GM23338 (cell line): ENCODE results near the gene SWT1. TPM values are rescaled to one million over a fixed set of nuclear protein-coding genes. Genes with fewer than 3 reads are reported as not detected.

Experiments used
- ATAC-seq: fragments of 200-7000 bp; cut with Tn5 transposase; 3 replicates; pipeline ENCODE4 v1.9.1; 2020
- DNase-seq: peaks from one replicate; pipeline ENCODE4 v3.0.0-alpha.2; 2015; ENCODE audit warnings: low spot score
- H2AFZ ChIP-seq: fragments of 200-600 bp; sonication (generic); 2 replicates; pipeline ENCODE4 v1.8.0; 2016; ENCODE audit warnings: antibody characterized with exemption, mild to moderate bottlenecking, moderate library complexity
- H3F3A ChIP-seq: fragments of 200-600 bp; sonication (generic); replicated peaks from 2 replicates; pipeline ENCODE4 v1.8.0; 2017; ENCODE audit warnings: antibody characterized with exemption, mixed run types, low read depth
- H3K27ac ChIP-seq: fragments of 200-600 bp; sonication (generic); 2 replicates; pipeline ENCODE4 v1.6.1; 2016; ENCODE audit warnings: low read depth
- H3K27me3 ChIP-seq: fragments of 200-600 bp; sonication (generic); 2 replicates; pipeline ENCODE4 v1.8.0; 2016; ENCODE audit warnings: mild to moderate bottlenecking, mixed run types, moderate library complexity; ENCODE audit not compliant: insufficient read depth
- H3K36me3 ChIP-seq: fragments of 200-600 bp; sonication (generic); 2 replicates; pipeline ENCODE4 v1.8.0; 2016; ENCODE audit warnings: mild to moderate bottlenecking; ENCODE audit not compliant: insufficient read depth
- H3K4me1 ChIP-seq: fragments of 200-600 bp; sonication (generic); 2 replicates; pipeline ENCODE4 v1.8.0; 2016; ENCODE audit warnings: mild to moderate bottlenecking, moderate library complexity; ENCODE audit not compliant: insufficient read depth
- H3K4me2 ChIP-seq: fragments of 200-600 bp; sonication (generic); 2 replicates; pipeline ENCODE4 v1.7.1; 2017; ENCODE audit warnings: mixed run types
- H3K4me3 ChIP-seq: fragments of 200-600 bp; sonication (generic); 2 replicates; pipeline ENCODE4 v1.6.1; 2016; ENCODE audit warnings: mixed run types
- H3K79me2 ChIP-seq: fragments of 200-600 bp; sonication (generic); replicated peaks from 2 replicates; pipeline ENCODE4 v1.8.0; 2017; ENCODE audit warnings: mild to moderate bottlenecking; ENCODE audit not compliant: insufficient read depth
- H3K9me2 ChIP-seq: fragments of 200-600 bp; sonication (generic); 2 replicates; pipeline ENCODE4 v1.8.0; 2017; ENCODE audit not compliant: insufficient read depth
- H4K20me1 ChIP-seq: fragments of 200-600 bp; sonication (generic); replicated peaks from 2 replicates; pipeline ENCODE4 v1.8.0; 2017; ENCODE audit warnings: mild to moderate bottlenecking; ENCODE audit not compliant: insufficient read depth
- H3K27ac Mint-ChIP-seq: 2 replicates; pipeline ENCODE4 v1.8.0; 2020; ENCODE audit warnings: inconsistent platforms, mild to moderate bottlenecking, moderate library complexity, mixed read lengths
- H3K27me3 Mint-ChIP-seq: 3 replicates; pipeline ENCODE4 v1.8.0; 2022; ENCODE audit warnings: low read depth, mild to moderate bottlenecking, moderate library complexity, mixed read lengths, inconsistent platforms; ENCODE audit not compliant: insufficient read depth, poor library complexity
- H3K36me3 Mint-ChIP-seq: 3 replicates; pipeline ENCODE4 v1.8.0; 2021; ENCODE audit warnings: low read depth, mild to moderate bottlenecking, inconsistent platforms, moderate library complexity, mixed read lengths
- H3K4me1 Mint-ChIP-seq: 3 replicates; pipeline ENCODE4 v1.8.0; 2020; ENCODE audit warnings: mild to moderate bottlenecking, inconsistent platforms, mixed read lengths
- H3K4me3 Mint-ChIP-seq: 3 replicates; pipeline ENCODE4 v1.8.0; 2021; ENCODE audit warnings: moderate library complexity, mild to moderate bottlenecking, inconsistent platforms, mixed read lengths
- H3K9me3 Mint-ChIP-seq: 3 replicates; pipeline ENCODE4 v1.8.0; 2020; ENCODE audit warnings: moderate library complexity, mild to moderate bottlenecking, inconsistent platforms, mixed read lengths
- JUNB ChIP-seq: IDR thresholded peaks from one replicate; pipeline ENCODE4 v1.6.1; 2016; ENCODE audit warnings: antibody characterized with exemption; ENCODE audit not compliant: unreplicated experiment
- NANOG ChIP-seq: IDR thresholded peaks from 2 replicates; pipeline ENCODE4 v1.6.1; 2016; ENCODE audit warnings: antibody characterized with exemption, borderline replicate concordance
- POLR2AphosphoS5 ChIP-seq: IDR thresholded peaks from 2 replicates; pipeline ENCODE4 v1.6.1; 2016; ENCODE audit warnings: antibody characterized with exemption, low read depth
- STAT1 ChIP-seq: IDR thresholded peaks from one replicate; pipeline ENCODE4 v1.6.1; 2016; ENCODE audit warnings: antibody characterized with exemption; ENCODE audit not compliant: unreplicated experiment
- ZNF331 ChIP-seq: fragments of 250-450 bp; sonication (Bioruptor Pico); IDR thresholded peaks from 2 replicates; pipeline ENCODE4 v1.5.0; 2020; ENCODE audit warnings: low read depth, mild to moderate bottlenecking, moderate library complexity
- polyA plus RNA-seq: library from polyadenylated mRNA; unstranded; fragments of >200 nt; fragmentation: Nextera tagmentation; extraction: Ambion mirVana; gene quantifications from 2 replicates; pipeline ENCODE4 v1.2.1, GENCODE V29; 2016
- total RNA-seq: library from RNA; depleted of rRNA; stranded (reverse); fragments of >200 nt; shearing (Covaris generic); gene quantifications from 2 replicates; pipeline ENCODE4 v1.2.3, GENCODE V29; 2014
- TF ChIP-seq, protein P1 (sequence below): IDR thresholded peaks from one replicate; pipeline ENCODE4 v1.6.1; 2018; ENCODE audit warnings: antibody characterized with exemption; ENCODE audit not compliant: unreplicated experiment

Gene SWT1
- total and polyA plus RNA-seq, 2 experiments from 2014 or later = 3.6 to 5.7 TPM

GRCh38 chr1:185334182-185334581, 177.2 kb downstream of the SWT1 start:
- peaks cover 6% of the 10 kb centered on the region; the same call in 2 of the 3 replicates for H3K4me1 Mint-ChIP-seq
- Histone ChIP-seq H4K20me1 (no peaks in the 10 kb centered on the region), H3K27me3 (no peaks in the 10 kb centered on the region), H3K79me2 (no peaks in the 10 kb centered on the region), H3K9me2 (peaks cover 5% of the 10 kb centered on the region; the same call in 1 of the 2 replicates), H3K4me1 (peaks cover 9% of the 10 kb centered on the region), H3K36me3 (no peaks in the 10 kb centered on the region), H3F3A (no peaks in the 10 kb centered on the region), H3K27ac (no peak overlapping the region), H3K4me2 (no peak overlapping the region), H3K4me3 (no peak overlapping the region), H2AFZ (no peak overlapping the region)
- no peak overlapping the region for H3K27ac Mint-ChIP-seq
- ATAC-seq (no peak), DNase-seq (no peak)
- H3K27me3 Mint-ChIP-seq = no peaks in the 10 kb centered on the region
- no peaks in the 10 kb centered on the region for H3K36me3 Mint-ChIP-seq
- H3K4me3 Mint-ChIP-seq = no peak overlapping the region
- H3K9me3 Mint-ChIP-seq = no peaks in the 10 kb centered on the region
- TF ChIP-seq, protein P1, sequence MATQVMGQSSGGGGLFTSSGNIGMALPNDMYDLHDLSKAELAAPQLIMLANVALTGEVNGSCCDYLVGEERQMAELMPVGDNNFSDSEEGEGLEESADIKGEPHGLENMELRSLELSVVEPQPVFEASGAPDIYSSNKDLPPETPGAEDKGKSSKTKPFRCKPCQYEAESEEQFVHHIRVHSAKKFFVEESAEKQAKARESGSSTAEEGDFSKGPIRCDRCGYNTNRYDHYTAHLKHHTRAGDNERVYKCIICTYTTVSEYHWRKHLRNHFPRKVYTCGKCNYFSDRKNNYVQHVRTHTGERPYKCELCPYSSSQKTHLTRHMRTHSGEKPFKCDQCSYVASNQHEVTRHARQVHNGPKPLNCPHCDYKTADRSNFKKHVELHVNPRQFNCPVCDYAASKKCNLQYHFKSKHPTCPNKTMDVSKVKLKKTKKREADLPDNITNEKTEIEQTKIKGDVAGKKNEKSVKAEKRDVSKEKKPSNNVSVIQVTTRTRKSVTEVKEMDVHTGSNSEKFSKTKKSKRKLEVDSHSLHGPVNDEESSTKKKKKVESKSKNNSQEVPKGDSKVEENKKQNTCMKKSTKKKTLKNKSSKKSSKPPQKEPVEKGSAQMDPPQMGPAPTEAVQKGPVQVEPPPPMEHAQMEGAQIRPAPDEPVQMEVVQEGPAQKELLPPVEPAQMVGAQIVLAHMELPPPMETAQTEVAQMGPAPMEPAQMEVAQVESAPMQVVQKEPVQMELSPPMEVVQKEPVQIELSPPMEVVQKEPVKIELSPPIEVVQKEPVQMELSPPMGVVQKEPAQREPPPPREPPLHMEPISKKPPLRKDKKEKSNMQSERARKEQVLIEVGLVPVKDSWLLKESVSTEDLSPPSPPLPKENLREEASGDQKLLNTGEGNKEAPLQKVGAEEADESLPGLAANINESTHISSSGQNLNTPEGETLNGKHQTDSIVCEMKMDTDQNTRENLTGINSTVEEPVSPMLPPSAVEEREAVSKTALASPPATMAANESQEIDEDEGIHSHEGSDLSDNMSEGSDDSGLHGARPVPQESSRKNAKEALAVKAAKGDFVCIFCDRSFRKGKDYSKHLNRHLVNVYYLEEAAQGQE = no peak
- TF ChIP-seq JUNB = no peak
- no peak for TF ChIP-seq NANOG
- no peak for TF ChIP-seq ZNF331 (CRISPR knock-in tag)

DNA sequence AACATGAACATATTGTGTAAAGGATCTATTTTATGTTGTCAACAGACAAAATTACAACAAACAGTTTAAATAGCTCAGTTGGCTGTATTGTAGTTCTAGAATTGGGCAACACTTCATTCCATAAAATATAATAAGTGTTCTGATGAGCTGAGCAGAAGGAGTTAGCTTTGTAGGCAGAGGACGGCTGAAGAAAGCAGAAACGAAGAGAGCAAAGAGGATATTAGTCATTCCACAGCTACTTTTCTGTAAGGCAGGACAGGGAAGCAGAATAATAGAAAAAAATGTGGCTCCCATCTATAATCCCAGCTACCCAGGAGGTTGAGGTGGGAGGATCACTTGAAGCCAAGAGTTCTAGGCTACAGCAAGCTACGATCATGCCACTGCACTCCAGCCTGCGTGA, 180.3 kb downstream of the SWT1 start:
- Mint-ChIP-seq H3K4me1 (peaks cover 11% of the 10 kb centered on the region; the same call in 2 of the 3 replicates), H3K36me3 (no peaks in the 10 kb centered on the region), H3K4me3 (no peak overlapping the region), H3K27ac (no peak overlapping the region), H3K27me3 (no peaks in the 10 kb centered on the region), H3K9me3 (no peaks in the 10 kb centered on the region)
- H4K20me1 ChIP-seq = no peaks in the 10 kb centered on the region
- DNase-seq (no peak), ATAC-seq (no peak)
- H3K4me3 ChIP-seq = no peak overlapping the region
- no peaks in the 10 kb centered on the region for H3K79me2 ChIP-seq
- peaks cover 9% of the 10 kb centered on the region for H3K9me2 ChIP-seq
- no peaks in the 10 kb centered on the region for H3K27me3 ChIP-seq
- H3K4me1 ChIP-seq = peaks cover 2% of the 10 kb centered on the region; the same call in 1 of the 2 replicates
- no peak overlapping the region for H2AFZ ChIP-seq
- no peak for TF ChIP-seq POLR2AphosphoS5
- TF ChIP-seq ZNF331 (CRISPR knock-in tag) = no peak
- TF ChIP-seq STAT1 = no peak
- no peak overlapping the region for H3K27ac ChIP-seq
- H3F3A ChIP-seq = no peaks in the 10 kb centered on the region
- H3K4me2 ChIP-seq = no peak overlapping the region
- no peaks in the 10 kb centered on the region for H3K36me3 ChIP-seq
